Adrenal gland (tissue), 12 donors: Measurements from ENCODE around the gene FILIP1. TPM values are rescaled to one million over a fixed set of nuclear protein-coding genes. Genes with fewer than 3 reads are reported as not detected.

Experiments used
- DNase-seq, 7 donors: peaks; one replicate each; pipeline ENCODE4 v3.0.0-alpha.2; 2019 to 2020
- H3K27ac ChIP-seq, 5 donors: fragments of 200-600 bp; sonication (generic) in 4 of 5; 1 replicate in 3 of 5; 2 replicates in 2 of 5; pipeline versions ENCODE4 v1.5.1 to v1.8.0; 2016 to 2020; ENCODE audit warnings: mild to moderate bottlenecking in 1 of 5
- H3K27me3 ChIP-seq: fragments of 200-600 bp; 2 replicates; pipeline ENCODE4 v1.8.0; 2021
- H3K36me3 ChIP-seq, 2 donors: fragments of 200-600 bp; replicated peaks in 1 of 2; 1 replicate in 1 of 2; 2 replicates in 1 of 2; pipeline versions ENCODE4 v1.5.1 to v1.8.0; 2018 to 2022
- H3K4me1 ChIP-seq, 2 donors: fragments of 200-600 bp; replicated peaks in 1 of 2; 1 replicate in 1 of 2; 2 replicates in 1 of 2; pipeline versions ENCODE4 v1.5.1 to v1.8.0; 2018 to 2021
- H3K4me3 ChIP-seq, 4 donors: fragments of 200-600 bp; sonication (generic) in 3 of 4; one replicate each; pipeline ENCODE4 v1.5.1; 2016 to 2018
- H3K9me3 ChIP-seq, 3 donors: fragments of 200-600 bp; sonication (generic) in 1 of 3; replicated peaks in 1 of 3; 1 replicate in 2 of 3; 2 replicates in 1 of 3; pipeline versions ENCODE4 v1.5.1 to v1.8.0; 2016 to 2021
- CTCF ChIP-seq, 6 experiments: fragments of 450-650 bp in 4 of 6; fragments of 200-600 bp in 2 of 6; sonication (generic) in 1 of 6; IDR thresholded peaks; 1 replicate in 5 of 6; 2 replicates in 1 of 6; pipeline versions ENCODE4 v1.5.1 to v1.8.0; 2016 to 2021; ENCODE audit warnings: antibody characterized with exemption in 6 of 6, mild to moderate bottlenecking in 2 of 6, moderate library complexity in 1 of 6
- POLR2A ChIP-seq, 2 donors: fragments of 450-650 bp; IDR thresholded peaks; one replicate each; pipeline ENCODE4 v1.6.1; 2017; ENCODE audit warnings: antibody characterized with exemption in 2 of 2, mild to moderate bottlenecking in 2 of 2, moderate library complexity in 1 of 2
- WGBS, 4 donors: extraction: QIAGEN DNeasy Blood & Tissue Kit in 2 of 4; methylation state at CpG; one replicate each; pipeline versions ENCODE4 v1.1.5 to v1.1.7; 2013 to 2017; 5-methylcytosine and 5-hydroxymethylcytosine counted together
- intact Hi-C, 2 donors: fragments of 100-400 bp; cut with DNase I; formaldehyde crosslinking; loops; one replicate each; pipeline versions ENCODE4 v1.14.1 to v1.15.0; 2022 to 2023
- polyA plus RNA-seq, 3 donors: library from polyadenylated mRNA; stranded (reverse); fragments of 200-250 nt in 2 of 3; fragments of 350-450 nt in 1 of 3; fragmentation: Illumina TruSeq in 1 of 3; extraction: RNeasy Lipid Tissue Mini Kit (QIAGEN cat#74804) in 1 of 3; gene quantifications; one replicate each; pipeline ENCODE4 v1.2.3, GENCODE V29; 2013 to 2014
- total RNA-seq, 9 donors: library from RNA; depleted of rRNA in 4 of 9; stranded (reverse); fragments of >200 nt in 4 of 9; fragments of 120-200 nt in 1 of 9; fragmentation: NEBNext Ultra II Directional in 1 of 9; extraction: Animal tissue kit (Norgen Biotek cat#: 25700) in 1 of 9; gene quantifications; one replicate each; pipeline versions ENCODE4 v1.1.0 to v1.2.4, GENCODE V29; 2013 to 2023
- donor health status: healthy with polysubstance abuse.
- donor health status: Bipolar disorder and iron deficiency.
- donor health status: DM: yes; HTN: yes; CAD: no.
- donor health status: DM: no; HTN: no; CAD: no.
- donor health status: DM: no; HTN: no; CAD: no.
- donor health status: DM: yes; HTN: yes; CAD: no.

FILIP1 gene
- total and polyA plus RNA-seq, 12 donors, result 0.94 to 8.0 (median 2.3) TPM

DNA sequence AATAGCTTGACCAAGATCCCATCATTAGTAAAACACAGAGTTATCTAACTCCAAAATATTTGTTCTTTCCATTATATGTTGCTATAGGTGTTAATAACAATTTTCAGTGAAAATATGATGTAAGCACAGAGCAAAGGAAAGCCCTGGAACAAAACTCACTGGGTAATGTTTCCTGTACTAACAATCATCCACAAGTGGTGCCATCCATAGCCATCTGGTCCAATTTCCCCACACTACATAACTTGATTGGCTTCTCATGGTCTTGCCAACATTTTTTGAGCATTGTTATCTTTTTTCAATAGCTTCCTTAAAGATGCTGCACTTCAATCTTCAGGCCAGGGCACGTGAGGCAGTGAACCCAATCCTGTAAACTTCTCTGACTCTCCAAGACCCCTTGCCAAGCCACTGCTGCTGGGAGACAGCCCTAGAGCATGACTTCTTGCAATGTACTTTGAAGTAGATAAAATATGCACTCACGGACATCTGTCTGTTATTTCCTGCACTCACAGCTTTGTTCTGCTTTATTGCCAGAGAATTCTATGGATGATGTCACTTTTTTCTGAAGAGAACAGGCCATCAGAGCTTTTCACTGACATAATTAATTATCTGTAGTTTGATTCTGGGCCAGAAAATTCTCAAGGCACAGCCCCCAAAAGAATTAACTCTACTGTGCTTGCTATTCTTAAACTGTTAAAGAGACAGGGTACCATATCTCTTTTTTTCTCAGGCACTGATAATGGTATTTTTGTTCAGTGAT is 111.5 kb downstream of the FILIP1 start:
- WGBS, 4 donors, result 19 to 34% (median 22%) methylated on average over 2 of the region's 2 CpGs
- Histone ChIP-seq H3K36me3 (no peaks in the 10 kb centered on the region), H3K27ac (no peak overlapping the region)

DNA sequence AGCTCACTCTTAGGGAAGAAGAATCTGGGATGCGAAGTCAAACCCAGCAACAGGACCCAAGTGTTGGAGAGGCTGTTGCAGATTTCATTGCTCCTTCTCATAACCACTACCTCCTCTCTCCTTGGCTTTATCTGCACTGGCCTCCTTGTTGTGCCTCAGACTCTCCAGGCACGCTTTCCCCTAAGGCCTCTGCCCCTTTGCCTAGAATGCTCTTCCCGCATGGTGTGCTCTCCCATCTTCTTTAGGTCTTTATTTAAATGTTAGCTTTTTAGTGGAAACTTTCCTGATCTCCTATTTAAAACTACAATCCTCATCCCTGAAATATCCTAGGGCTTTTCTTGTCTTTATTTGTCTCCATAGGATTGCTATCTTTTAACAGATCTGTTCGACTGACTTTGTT is 114.1 kb downstream of the FILIP1 start:
- H3K27ac ChIP-seq, result no peak overlapping the region
- no peaks in the 10 kb centered on the region for H3K9me3 ChIP-seq
- TF ChIP-seq CTCF (IDR thresholded peaks at IDR 0.05), result no peak
- no peak for TF ChIP-seq POLR2A (IDR thresholded peaks at IDR 0.05)
- DNase-seq, result no peak
- no peaks in the 10 kb centered on the region for H3K27me3 ChIP-seq
- 83 to 92% (median 91%) methylated on average over 4 of the region's 4 CpGs for WGBS, 4 donors
- no peaks in the 10 kb centered on the region for H3K4me1 ChIP-seq
- no peak overlapping the region for H3K4me3 ChIP-seq
- intact Hi-C loops, result no loop called here
- H3K36me3 ChIP-seq, result no peaks in the 10 kb centered on the region

More for the DNA sequence above, 111.5 kb downstream of the FILIP1 start:
- DNase-seq, result no peak
- Histone ChIP-seq H3K27me3 (no peaks in the 10 kb centered on the region), H3K4me3 (no peak overlapping the region), H3K4me1 (no peaks in the 10 kb centered on the region), H3K9me3 (no peaks in the 10 kb centered on the region)
- intact Hi-C loops, result no loop called here
- TF ChIP-seq CTCF (IDR thresholded peaks at IDR 0.05) (no peak), POLR2A (IDR thresholded peaks at IDR 0.05) (no peak)

GRCh38 chr6:75378101-75378500 is 115.5 kb downstream of the FILIP1 start:
- no peaks in the 10 kb centered on the region for H3K4me1 ChIP-seq

GRCh38 chr6:75377386-75377785 is 116.2 kb downstream of the FILIP1 start:
- 80 to 93% (median 90%) methylated on average over 3 of the region's 3 CpGs for WGBS, 4 donors
- H3K4me1 ChIP-seq, result no peaks in the 10 kb centered on the region
- H3K27ac ChIP-seq, result no peak overlapping the region
- no peaks in the 10 kb centered on the region for H3K36me3 ChIP-seq
- DNase-seq, result no peak
- no peak overlapping the region for H3K4me3 ChIP-seq
- H3K27me3 ChIP-seq, result no peaks in the 10 kb centered on the region
- no peaks in the 10 kb centered on the region for H3K9me3 ChIP-seq
- intact Hi-C loops, result no loop called here
- TF ChIP-seq POLR2A (IDR thresholded peaks at IDR 0.05) (no peak), CTCF (IDR thresholded peaks at IDR 0.05) (no peak)

More at GRCh38 chr6:75378101-75378500, 115.5 kb downstream of the FILIP1 start:
- Histone ChIP-seq H3K27ac (no peak overlapping the region), H3K9me3 (no peaks in the 10 kb centered on the region), H3K27me3 (no peaks in the 10 kb centered on the region), H3K36me3 (no peaks in the 10 kb centered on the region), H3K4me3 (no peak overlapping the region)
- no peak for DNase-seq
- TF ChIP-seq CTCF (IDR thresholded peaks at IDR 0.05) (no peak), POLR2A (IDR thresholded peaks at IDR 0.05) (no peak)
- intact Hi-C loops, result no loop called here
- 43 to 71% (median 68%) methylated on average over 2 of the region's 2 CpGs for WGBS, 4 donors
